ENCODE results near the gene SKI. TPM values are rescaled to one million over a fixed set of nuclear protein-coding genes. Genes with fewer than 3 reads are reported as not detected.

SKI gene
- total RNA-seq, 2 donors from 2014 or later: 46.2 to 114 TPM

- H3K36me3 ChIP-seq: no peaks in the 10 kb centered on the region
- WGBS: 92% methylated on average over 13 of the region's 17 CpGs
- DNase-seq (ENCODE audit: low spot score): no peak
- intact Hi-C loops (cut with DNase I): loop anchor here (5.0 to 10.0 kb wide), 3 partner anchors 328 to 388 kb away; partner anchors contain the start of genes PANK4 and PRXL2B
- no peak overlapping the region for H3K4me3 ChIP-seq
- H3K4me1 ChIP-seq (replicated peaks): peaks cover 9% of the 10 kb centered on the region
- no peaks in the 10 kb centered on the region for H3K27me3 ChIP-seq (replicated peaks; ENCODE audit: insufficient read depth)
- TF ChIP-seq CTCF (IDR thresholded peaks at IDR 0.05) (no peak), POLR2A (IDR thresholded peaks at IDR 0.05) (no peak), POLR2AphosphoS5 (IDR thresholded peaks at IDR 0.05) (no peak)
- no peaks in the 10 kb centered on the region for H3K9me3 ChIP-seq
- peak overlapping the region in 1 of 2 donors; percentile 96 for H3K27ac ChIP-seq
Observed at GRCh38 chr1:2196901-2197638, 31.0 kb upstream of the SKI start.

GRCh38 chr1:2197707-2198165 is 30.4 kb upstream of the SKI start:
- Histone ChIP-seq H3K27ac (no peak overlapping the region), H3K9me3 (no peaks in the 10 kb centered on the region), H3K4me1 (replicated peaks) (peaks cover 9% of the 10 kb centered on the region), H3K36me3 (no peaks in the 10 kb centered on the region), H3K4me3 (no peak overlapping the region), H3K27me3 (replicated peaks; ENCODE audit: insufficient read depth) (no peaks in the 10 kb centered on the region)
- no peak for TF ChIP-seq POLR2A (IDR thresholded peaks at IDR 0.05)
- TF ChIP-seq POLR2AphosphoS5 (IDR thresholded peaks at IDR 0.05): no peak
- no peak for TF ChIP-seq CTCF (IDR thresholded peaks at IDR 0.05)
- no peak for DNase-seq (ENCODE audit: low spot score)
- WGBS: 91% methylated on average over 9 of the region's 10 CpGs
- intact Hi-C loops (cut with DNase I): loop anchor here (5.0 to 10.0 kb wide), 3 partner anchors 327 to 387 kb away; partner anchors contain the start of genes PANK4 and PRXL2B

GRCh38 chr1:2198571-2198970 is 29.5 kb upstream of the SKI start:
- H3K4me3 ChIP-seq: no peak overlapping the region
- TF ChIP-seq POLR2A (IDR thresholded peaks at IDR 0.05) (no peak), CTCF (IDR thresholded peaks at IDR 0.05) (peak in 1 of 4 experiments; percentile 13), POLR2AphosphoS5 (IDR thresholded peaks at IDR 0.05) (peak; percentile 48)
- peaks cover 9% of the 10 kb centered on the region for H3K4me1 ChIP-seq (replicated peaks)
- WGBS: 45% methylated on average over 11 of the region's 11 CpGs
- no peaks in the 10 kb centered on the region for H3K27me3 ChIP-seq (replicated peaks; ENCODE audit: insufficient read depth)
- intact Hi-C loops (cut with DNase I): loop anchor here (5.0 to 10.0 kb wide), 3 partner anchors 326 to 386 kb away; partner anchors contain the start of genes PANK4 and PRXL2B
- DNase-seq (ENCODE audit: low spot score): peak; percentile 64
- H3K9me3 ChIP-seq: no peaks in the 10 kb centered on the region
- H3K27ac ChIP-seq: peak overlapping the region; percentile 70 to 71
- no peaks in the 10 kb centered on the region for H3K36me3 ChIP-seq

GRCh38 chr1:2199042-2199810 is 28.9 kb upstream of the SKI start:
- peak; percentile 87 for DNase-seq (ENCODE audit: low spot score)
- Histone ChIP-seq H3K27ac (peak overlapping the region; percentile 70 to 71), H3K9me3 (no peaks in the 10 kb centered on the region), H3K4me3 (peak overlapping the region; percentile 26 to 29), H3K27me3 (replicated peaks; ENCODE audit: insufficient read depth) (no peaks in the 10 kb centered on the region), H3K4me1 (replicated peaks) (peaks cover 9% of the 10 kb centered on the region), H3K36me3 (no peaks in the 10 kb centered on the region)
- 10% methylated on average over 24 of the region's 24 CpGs for WGBS
- TF ChIP-seq POLR2A (IDR thresholded peaks at IDR 0.05) (peak; percentile 77), CTCF (IDR thresholded peaks at IDR 0.05) (no peak), POLR2AphosphoS5 (IDR thresholded peaks at IDR 0.05) (peak; percentile 71)
- intact Hi-C loops (cut with DNase I): loop anchor here (1.0 to 10.0 kb wide), 4 partner anchors 113 to 386 kb away; partner anchors contain the start of genes PANK4 and PRXL2B

All from prostate gland (tissue), 2 donors.